ENCODE results near the gene GRIN2B.

GRIN2B gene

GRCh38 chr12:13956060-13956590 is 25.3 kb downstream of the GRIN2B start:
- DNase-seq = no peak

DNA sequence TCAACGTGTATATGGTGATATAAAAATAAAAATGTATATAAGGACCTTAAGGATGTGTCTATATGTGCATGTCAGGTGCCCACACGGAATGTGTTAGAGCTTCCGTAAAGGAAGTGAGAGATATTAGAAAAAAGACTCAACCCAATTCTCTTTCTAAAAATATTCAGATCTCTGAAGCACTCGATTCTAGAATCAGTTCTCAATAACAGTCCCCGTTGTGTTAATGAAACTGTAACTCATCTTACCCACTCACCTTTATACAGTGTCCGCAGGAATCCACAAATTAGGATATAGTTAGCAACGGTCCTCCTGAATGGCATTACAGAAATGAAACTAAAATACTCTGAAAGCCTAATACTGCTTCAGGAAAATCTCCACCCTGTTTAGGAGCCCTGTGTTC is 29.3 kb downstream of the GRIN2B start:
- no peak for DNase-seq

GRCh38 chr12:13950502-13950901 is 30.9 kb downstream of the GRIN2B start:
- no peak for DNase-seq

- DNase-seq = no peak
Observed at GRCh38 chr12:13948621-13949020, 32.8 kb downstream of the GRIN2B start.

DNA sequence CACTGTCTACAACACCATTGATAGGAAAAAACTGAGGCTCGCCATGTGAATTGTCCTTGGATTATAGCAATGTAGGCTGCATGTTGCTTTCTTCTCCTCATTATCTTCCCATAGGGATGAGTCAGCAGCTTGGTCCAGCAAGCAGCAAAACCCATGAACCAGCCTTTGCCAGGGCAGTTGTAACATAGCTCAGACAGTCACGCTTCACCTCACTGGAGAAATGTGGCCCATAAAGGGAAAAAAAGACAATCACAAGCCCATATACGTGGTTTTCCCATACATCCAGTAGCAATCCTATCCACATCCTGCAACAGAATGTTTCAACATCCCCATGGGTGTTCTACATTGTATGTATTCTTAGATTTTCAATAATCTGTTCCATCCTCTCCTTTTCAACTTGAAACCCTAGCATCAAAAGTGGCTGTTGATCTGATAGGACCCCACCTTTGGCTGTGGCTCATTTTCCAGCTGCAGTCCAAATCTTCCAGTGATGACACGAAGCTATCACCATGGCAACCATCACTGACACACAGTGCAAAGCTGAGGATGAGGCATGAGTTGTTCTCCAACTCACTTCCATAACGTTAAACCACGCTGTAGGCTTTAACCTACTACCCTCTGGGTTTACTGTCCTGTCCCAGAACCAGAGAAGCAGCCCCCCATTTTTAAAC is 34.0 kb downstream of the GRIN2B start:
- DNase-seq = no peak

DNA sequence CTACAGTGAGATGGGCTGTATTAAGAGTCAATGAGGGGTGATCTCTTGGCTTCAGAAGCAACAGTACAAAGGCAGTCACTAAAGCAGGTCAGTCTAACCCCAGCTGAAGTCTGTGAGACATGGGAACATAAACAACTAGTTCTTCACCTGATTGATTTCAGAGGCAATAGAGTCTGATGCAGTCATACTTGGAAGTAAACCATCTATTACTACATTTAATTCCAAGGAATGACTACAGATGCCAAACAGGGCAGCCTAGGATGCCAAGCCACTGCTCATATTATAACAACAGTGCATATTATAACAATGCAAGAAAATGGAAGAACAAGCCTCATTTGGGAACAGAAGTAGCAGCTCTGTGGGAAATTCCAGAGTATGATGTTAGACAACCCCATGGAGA is 35.8 kb downstream of the GRIN2B start:
- no peak for DNase-seq

DNA sequence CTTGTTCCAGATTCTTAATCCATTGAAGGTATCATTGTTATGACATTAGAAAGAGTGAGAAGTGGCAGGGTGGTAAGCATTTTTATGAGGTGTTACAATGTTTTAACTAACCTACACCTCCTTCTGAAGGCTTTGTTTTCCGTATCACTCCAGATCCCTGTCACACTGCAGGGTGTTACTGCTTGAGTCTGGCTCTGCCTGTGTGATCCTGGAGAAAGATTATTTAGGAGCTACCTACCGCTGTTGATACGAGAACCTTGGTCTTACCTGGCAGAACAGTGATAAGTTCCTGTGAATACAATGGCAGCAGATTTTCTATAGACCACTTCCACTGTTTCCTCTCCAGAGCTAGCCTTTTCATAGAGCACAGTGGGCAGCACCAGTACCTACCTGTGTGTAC is 36.2 kb downstream of the GRIN2B start:
- no peak for DNase-seq

- DNase-seq = no peak
Observed at GRCh38 chr12:13942826-13943225, 38.6 kb downstream of the GRIN2B start.

GRCh38 chr12:13941258-13942249 is 39.8 kb downstream of the GRIN2B start:
- DNase-seq = no peak

DNA sequence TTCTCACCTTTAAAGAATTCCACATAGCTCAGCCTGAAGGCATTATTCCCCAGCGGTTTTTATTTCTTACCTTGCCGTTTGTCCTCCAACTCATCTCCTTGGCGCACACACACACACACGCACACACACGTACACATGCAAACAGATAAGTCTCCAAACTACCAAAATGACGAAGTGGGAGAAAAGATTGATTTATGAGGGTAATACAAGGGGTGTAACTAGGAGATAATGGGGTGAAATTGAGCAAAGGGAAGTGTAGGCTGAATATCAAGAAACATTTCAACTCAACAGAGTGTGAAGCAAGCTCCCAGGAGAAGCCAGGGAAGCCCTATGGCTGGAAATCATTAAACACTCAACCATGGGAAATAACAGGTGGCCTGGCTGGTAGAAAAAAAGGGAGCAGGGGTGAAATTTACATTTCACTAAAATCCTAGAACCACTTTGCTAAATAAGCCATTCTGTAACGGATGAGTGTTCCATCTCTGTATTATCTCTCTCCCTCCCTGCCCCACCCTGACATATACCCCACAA is 41.0 kb downstream of the GRIN2B start:
- DNase-seq = no peak

DNA sequence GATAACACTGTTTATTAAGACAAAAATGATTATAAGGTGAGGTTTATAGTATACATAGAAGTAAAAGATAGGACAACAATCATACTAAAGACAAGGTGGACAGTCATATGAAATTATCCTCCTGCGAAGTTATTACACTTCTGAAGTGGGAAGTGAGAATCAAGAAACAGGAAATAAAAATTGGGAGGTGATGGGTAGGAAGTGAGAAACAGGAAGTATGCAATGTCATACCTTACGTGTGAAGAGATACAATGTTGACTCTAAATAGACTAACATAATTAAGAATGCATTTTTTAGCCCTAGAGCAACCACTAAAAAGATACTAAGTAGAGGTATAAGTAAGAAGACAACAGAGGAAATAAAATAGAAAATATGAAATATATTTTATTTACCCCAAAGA is 43.7 kb downstream of the GRIN2B start:
- DNase-seq = no peak

GRCh38 chr12:13935169-13935568 is 46.2 kb downstream of the GRIN2B start:
- no peak for DNase-seq
